CD14-positive monocyte (primary cell): ENCODE results near the gene TNPO3. TPM values are rescaled to one million over a fixed set of nuclear protein-coding genes. Genes with fewer than 3 reads are reported as not detected.

Experiments used
- DNase-seq, 3 donors: peaks; one replicate each; pipeline ENCODE4 v3.0.0-alpha.2; 2011 to 2022
- H2AFZ ChIP-seq: 2 replicates; pipeline ENCODE4 v1.6.0; 2012; ENCODE audit warnings: mild to moderate bottlenecking, low read depth, low read length, inconsistent platforms; ENCODE audit not compliant: insufficient read depth, poor library complexity, severe bottlenecking
- H3K27ac ChIP-seq, 2 donors: 1 replicate in 1 of 2; 2 replicates in 1 of 2; pipeline ENCODE4 v1.5.1; 2012 to 2013; ENCODE audit warnings: low read length in 2 of 2, control low read depth in 1 of 2, inconsistent platforms in 1 of 2, low read depth in 1 of 2, mild to moderate bottlenecking in 1 of 2
- H3K27me3 ChIP-seq, 2 donors: one replicate each; pipeline versions ENCODE4 v1.6.0 to v1.6.1; 2011 to 2013; ENCODE audit warnings: low read length in 2 of 2; ENCODE audit not compliant: control insufficient read depth in 2 of 2, insufficient read depth in 2 of 2
- H3K36me3 ChIP-seq, 2 donors: replicated peaks in 1 of 2; 1 replicate in 1 of 2; 2 replicates in 1 of 2; pipeline versions ENCODE4 v1.5.1 to v1.6.1; 2012 to 2013; ENCODE audit warnings: low read length in 2 of 2, control low read depth in 1 of 2, inconsistent platforms in 1 of 2, mild to moderate bottlenecking in 1 of 2; ENCODE audit not compliant: insufficient read depth in 2 of 2, control insufficient read depth in 1 of 2
- H3K4me1 ChIP-seq, 2 donors: 1 replicate in 1 of 2; 2 replicates in 1 of 2; pipeline versions ENCODE4 v1.5.1 to v1.6.1; 2012 to 2013; ENCODE audit warnings: low read length in 2 of 2, control low read depth in 1 of 2, inconsistent platforms in 1 of 2, mild to moderate bottlenecking in 1 of 2, moderate library complexity in 1 of 2; ENCODE audit not compliant: insufficient read depth in 2 of 2, control insufficient read depth in 1 of 2
- H3K4me2 ChIP-seq: replicated peaks from 2 replicates; pipeline ENCODE3; 2012; ENCODE audit warnings: low read length, moderate library complexity, mild to moderate bottlenecking; ENCODE audit not compliant: poor library complexity, severe bottlenecking; ENCODE audit errors: extremely low read depth
- H3K4me3 ChIP-seq, 3 experiments: fragments of 200-600 bp in 1 of 3; sonication (generic) in 1 of 3; replicated peaks in 1 of 3; 1 replicate in 2 of 3; 2 replicates in 1 of 3; pipeline ENCODE4 v1.5.1; 2011 to 2013; ENCODE audit warnings: low read length in 3 of 3, mild to moderate bottlenecking in 3 of 3, control low read depth in 2 of 3, low read depth in 2 of 3, inconsistent platforms in 1 of 3, moderate library complexity in 1 of 3
- H3K79me2 ChIP-seq: 2 replicates; pipeline ENCODE4 v1.6.0; 2012; ENCODE audit warnings: mild to moderate bottlenecking, control low read depth, inconsistent platforms, low read length, moderate library complexity; ENCODE audit not compliant: insufficient read depth
- H3K9ac ChIP-seq: 2 replicates; pipeline ENCODE4 v1.6.0; 2017; ENCODE audit warnings: low read length, mild to moderate bottlenecking; ENCODE audit not compliant: insufficient read depth, poor library complexity, severe bottlenecking
- H3K9me3 ChIP-seq, 2 donors: replicated peaks in 1 of 2; 1 replicate in 1 of 2; 2 replicates in 1 of 2; pipeline versions ENCODE4 v1.5.1 to v1.6.1; 2012 to 2013; ENCODE audit warnings: low read length in 2 of 2, control low read depth in 1 of 2; ENCODE audit not compliant: control insufficient read depth in 1 of 2, insufficient read depth in 1 of 2
- H4K20me1 ChIP-seq: 2 replicates; pipeline ENCODE4 v1.6.0; 2012; ENCODE audit warnings: mild to moderate bottlenecking, low read length, control low read depth, moderate library complexity; ENCODE audit not compliant: insufficient read depth
- H3K27ac Mint-ChIP-seq, 7 donors: one replicate each; pipeline ENCODE4 v1.8.0; 2020; ENCODE audit warnings: mild to moderate bottlenecking in 7 of 7, mixed read lengths in 7 of 7, moderate library complexity in 6 of 7, inconsistent platforms in 2 of 7
- H3K27me3 Mint-ChIP-seq, 3 donors: one replicate each; pipeline ENCODE4 v1.8.0; 2021 to 2022; ENCODE audit warnings: low read depth in 3 of 3, mild to moderate bottlenecking in 3 of 3, mixed read lengths in 3 of 3, moderate library complexity in 3 of 3, inconsistent platforms in 1 of 3
- H3K36me3 Mint-ChIP-seq, 2 donors: one replicate each; pipeline ENCODE4 v1.8.0; 2020; ENCODE audit warnings: mixed read lengths in 2 of 2, inconsistent platforms in 1 of 2, mild to moderate bottlenecking in 1 of 2
- H3K4me1 Mint-ChIP-seq: one replicate; pipeline ENCODE4 v1.8.0; 2020; ENCODE audit warnings: mild to moderate bottlenecking, mixed read lengths
- H3K4me3 Mint-ChIP-seq, 2 donors: one replicate each; pipeline ENCODE4 v1.8.0; 2020; ENCODE audit warnings: mild to moderate bottlenecking in 2 of 2, mixed read lengths in 2 of 2, moderate library complexity in 1 of 2
- H3K9me3 Mint-ChIP-seq, 7 donors: one replicate each; pipeline ENCODE4 v1.8.0; 2020 to 2022; ENCODE audit warnings: mixed read lengths in 7 of 7, mild to moderate bottlenecking in 6 of 7, moderate library complexity in 6 of 7, inconsistent platforms in 2 of 7
- CTCF ChIP-seq: fragments of 200-600 bp; IDR thresholded peaks from one replicate; pipeline ENCODE4 v1.8.0; 2022; ENCODE audit warnings: antibody characterized with exemption, mild to moderate bottlenecking
- WGBS: methylation state at CpG from one replicate; pipeline ENCODE4 v1.1.5; 2013; ENCODE audit warnings: missing lambda C conversion rate; ENCODE audit not compliant: insufficient coverage; 5-methylcytosine and 5-hydroxymethylcytosine counted together
- intact Hi-C, 2 donors: fragments of 100-400 bp; cut with micrococcal nuclease; formaldehyde crosslinking; loops; one replicate each; pipeline versions ENCODE4 v1.15.0 to v1.15.1; 2023
- polyA plus RNA-seq, 3 donors: library from polyadenylated mRNA; depleted of rRNA in 1 of 3; unstranded in 2 of 3; stranded (reverse) in 1 of 3; fragments of 300-500 nt in 2 of 3; fragments of >200 nt in 1 of 3; fragmentation: Illumina TruSeq in 2 of 3; gene quantifications; 1 replicate in 2 of 3; 2 replicates in 1 of 3; pipeline ENCODE4 v1.2.3, GENCODE V29; 2012 to 2021

The TNPO3 gene
- polyA plus RNA-seq, 3 donors, result 17.0 to 23.8 (median 19.7) TPM

- Histone ChIP-seq H3K4me3 (no peak overlapping the region), H3K4me1 (peaks cover 23% of the 10 kb centered on the region in 2 donors), H4K20me1 (no peaks in the 10 kb centered on the region), H3K9me3 (no peaks in the 10 kb centered on the region), H3K9ac (no peak overlapping the region), H2AFZ (no peak overlapping the region), H3K27me3 (no peaks in the 10 kb centered on the region), H3K36me3 (no peaks in the 10 kb centered on the region), H3K79me2 (no peaks in the 10 kb centered on the region), H3K4me2 (no peak overlapping the region), H3K27ac (no peak overlapping the region)
- no CpG with 5 or more reads among the region's 5 CpGs for WGBS
- Mint-ChIP-seq H3K27me3 (peaks cover 0 to 1% (median 0%) of the 10 kb centered on the region in 3 donors), H3K4me3 (no peak overlapping the region), H3K27ac (no peak overlapping the region), H3K4me1 (peaks cover 38% of the 10 kb centered on the region), H3K36me3 (no peaks in the 10 kb centered on the region), H3K9me3 (no peaks in the 10 kb centered on the region)
- intact Hi-C loops, result loop anchor here (5.0 to 10.0 kb wide), 3 partner anchors 42 to 190 kb away; no protein-coding TSS in a partner anchor
- DNase-seq, result no peak
- no peak for TF ChIP-seq CTCF
Observed at GRCh38 chr7:129094501-129094900, 39.6 kb upstream of the TNPO3 start.

- Mint-ChIP-seq H3K4me3 (no peak overlapping the region), H3K27me3 (peaks cover 0 to 1% (median 0%) of the 10 kb centered on the region in 3 donors), H3K27ac (no peak overlapping the region), H3K9me3 (no peaks in the 10 kb centered on the region), H3K36me3 (no peaks in the 10 kb centered on the region), H3K4me1 (peaks cover 43% of the 10 kb centered on the region)
- no peaks in the 10 kb centered on the region for H4K20me1 ChIP-seq
- no peak overlapping the region for H3K4me2 ChIP-seq
- no peak for TF ChIP-seq CTCF
- no peak overlapping the region for H3K27ac ChIP-seq
- no peaks in the 10 kb centered on the region for H3K36me3 ChIP-seq
- no peaks in the 10 kb centered on the region for H3K27me3 ChIP-seq
- H3K79me2 ChIP-seq, result no peaks in the 10 kb centered on the region
- no peak overlapping the region for H3K4me3 ChIP-seq
- no peak overlapping the region for H3K9ac ChIP-seq
- H3K9me3 ChIP-seq, result no peaks in the 10 kb centered on the region
- intact Hi-C loops, result loop anchor here (5.0 to 10.0 kb wide), 3 partner anchors 42 to 189 kb away; no protein-coding TSS in a partner anchor
- peaks cover 26 to 27% of the 10 kb centered on the region in 2 donors for H3K4me1 ChIP-seq
- no peak overlapping the region for H2AFZ ChIP-seq
- WGBS, result 100% methylated on average over 1 of the region's 1 CpG
- DNase-seq, result no peak
Observed at GRCh38 chr7:129093867-129094456, 39.1 kb upstream of the TNPO3 start.
